PC-9 (cell line): ENCODE results near the gene CDH12. TPM values are rescaled to one million over a fixed set of nuclear protein-coding genes. Genes with fewer than 3 reads are reported as not detected.

ENCODE experiments used
- BruUV-seq: library from RNA; stranded (reverse); fragments of 400-500 nt; replicated peaks from 2 replicates; lab custom pipeline; 2021; lab: Mats Ljungman, UMichigan
- CTCF ChIA-PET: fragments of 300-600 bp; sonication (Branson Sonifier 250); formaldehyde crosslinking; loops from one replicate; lab custom pipeline; 2022; ENCODE audit warnings: antibody characterized with exemption; lab: Charles Lee
- POLR2A ChIA-PET: fragments of 300-600 bp; sonication (Branson Sonifier 250); formaldehyde crosslinking; loops from one replicate; lab custom pipeline; 2022; ENCODE audit warnings: antibody characterized with exemption; ENCODE audit not compliant: unreplicated experiment; lab: Charles Lee
- DNase-seq, 2 experiments: peaks; one replicate each; pipeline versions ENCODE4 v3.0.0 to v3.0.0-alpha.2; 2015 to 2022; ENCODE audit warnings: mixed read lengths in 1 of 2
- H2AFZ ChIP-seq: fragments of 200-600 bp; sonication (generic); 2 replicates; pipeline ENCODE4 v1.8.1; 2017; ENCODE audit warnings: antibody characterized with exemption
- H3F3A ChIP-seq: fragments of 200-600 bp; sonication (generic); 2 replicates; pipeline ENCODE4 v1.8.1; 2017; ENCODE audit warnings: antibody characterized with exemption, mild to moderate bottlenecking, low read depth; ENCODE audit not compliant: insufficient read depth
- H3K27ac ChIP-seq: fragments of 200-600 bp; sonication (generic); 2 replicates; pipeline ENCODE4 v1.6.1; 2016; ENCODE audit warnings: mixed run types
- H3K27me3 ChIP-seq: fragments of 200-600 bp; sonication (generic); 2 replicates; pipeline ENCODE4 v1.6.1; 2016; ENCODE audit warnings: low read depth, mixed run types; ENCODE audit not compliant: insufficient read depth
- H3K36me3 ChIP-seq: fragments of 200-600 bp; sonication (generic); 2 replicates; pipeline ENCODE4 v1.6.1; 2016; ENCODE audit warnings: low read depth, mixed run types
- H3K4me1 ChIP-seq: fragments of 200-600 bp; sonication (generic); replicated peaks from 2 replicates; pipeline ENCODE4 v1.6.1; 2016; ENCODE audit warnings: mixed run types; ENCODE audit not compliant: insufficient read depth
- H3K4me2 ChIP-seq: fragments of 200-600 bp; sonication (generic); 2 replicates; pipeline ENCODE4 v1.6.1; 2017; ENCODE audit warnings: mixed run types
- H3K4me3 ChIP-seq: fragments of 200-600 bp; sonication (generic); 2 replicates; pipeline ENCODE4 v1.6.1; 2016; ENCODE audit warnings: mixed run types
- H3K79me2 ChIP-seq: fragments of 200-600 bp; sonication (generic); 2 replicates; pipeline ENCODE4 v1.6.1; 2017; ENCODE audit warnings: low read depth, mixed run types
- H3K9me2 ChIP-seq: fragments of 200-600 bp; sonication (generic); 2 replicates; pipeline ENCODE4 v1.8.1; 2017; ENCODE audit warnings: mild to moderate bottlenecking; ENCODE audit not compliant: insufficient read depth
- H3K9me3 ChIP-seq: fragments of 200-600 bp; sonication (generic); 2 replicates; pipeline ENCODE4 v1.8.1; 2016; ENCODE audit warnings: low read depth; ENCODE audit not compliant: insufficient read depth
- H4K20me1 ChIP-seq: fragments of 200-600 bp; sonication (generic); 2 replicates; pipeline ENCODE4 v1.8.1; 2017; ENCODE audit not compliant: insufficient read depth
- CTCF ChIP-seq: fragments of 200-600 bp; sonication (generic); conservative IDR thresholded peaks from 2 replicates; pipeline ENCODE4 v1.6.1; 2017; ENCODE audit warnings: mixed run types, antibody characterized with exemption, mild to moderate bottlenecking, moderate library complexity
- EZH2 ChIP-seq: fragments of 200-600 bp; sonication (generic); IDR thresholded peaks from 2 replicates; pipeline ENCODE4 v1.8.0; 2017; ENCODE audit warnings: antibody characterized with exemption, low read depth
- intact Hi-C: fragments of 100-400 bp; cut with micrococcal nuclease; formaldehyde crosslinking; loops from one replicate; pipeline ENCODE4 v1.10.0; 2022; ENCODE audit not compliant: unreplicated experiment
- total RNA-seq: library from RNA; stranded (reverse); gene quantifications from 2 replicates; pipeline ENCODE4 v1.2.3, GENCODE V29; 2021

CDH12 gene
- total RNA-seq, 1 experiment from 2014 or later, result not detected

- ChIA-PET POLR2A (no interaction called here), CTCF (no interaction called here)
- H2AFZ ChIP-seq, result no peak overlapping the region
- H4K20me1 ChIP-seq, result no peaks in the 10 kb centered on the region
- H3K79me2 ChIP-seq, result no peaks in the 10 kb centered on the region
- no peak overlapping the region for H3K4me3 ChIP-seq
- intact Hi-C loops, result no loop called here
- H3K9me3 ChIP-seq, result no peaks in the 10 kb centered on the region
- no peaks in the 10 kb centered on the region for H3K36me3 ChIP-seq
- no TSS peak for BruUV-seq
- no peaks in the 10 kb centered on the region for H3K27me3 ChIP-seq
- H3K9me2 ChIP-seq, result no peaks in the 10 kb centered on the region
- no peak overlapping the region for H3K4me2 ChIP-seq
- no peaks in the 10 kb centered on the region for H3K4me1 ChIP-seq
- TF ChIP-seq CTCF (no peak), EZH2 (no peak)
- no peaks in the 10 kb centered on the region for H3F3A ChIP-seq
- H3K27ac ChIP-seq, result no peak overlapping the region
- no peak for DNase-seq
Measured at GRCh38 chr5:22431406-22431805, 421.7 kb downstream of the CDH12 start.

- TF ChIP-seq CTCF (no peak), EZH2 (no peak)
- H4K20me1 ChIP-seq, result no peaks in the 10 kb centered on the region
- no peak overlapping the region for H3K4me3 ChIP-seq
- no peak overlapping the region for H3K4me2 ChIP-seq
- no peak for DNase-seq
- H3K9me2 ChIP-seq, result no peaks in the 10 kb centered on the region
- H3K27me3 ChIP-seq, result no peaks in the 10 kb centered on the region
- POLR2A ChIA-PET, result no interaction called here
- CTCF ChIA-PET, result no interaction called here
- intact Hi-C loops, result no loop called here
- no peak overlapping the region for H2AFZ ChIP-seq
- H3K4me1 ChIP-seq, result no peaks in the 10 kb centered on the region
- H3K79me2 ChIP-seq, result no peaks in the 10 kb centered on the region
- no TSS peak for BruUV-seq
- H3K9me3 ChIP-seq, result no peaks in the 10 kb centered on the region
- H3K27ac ChIP-seq, result no peak overlapping the region
- H3K36me3 ChIP-seq, result no peaks in the 10 kb centered on the region
- H3F3A ChIP-seq, result no peaks in the 10 kb centered on the region
Measured at GRCh38 chr5:22411554-22412349, 441.4 kb downstream of the CDH12 start.

GRCh38 chr5:22391956-22392355 lies 461.2 kb downstream of the CDH12 start:
- ChIA-PET CTCF (no interaction called here), POLR2A (no interaction called here)
- no peaks in the 10 kb centered on the region for H3K9me2 ChIP-seq
- DNase-seq, result no peak
- intact Hi-C loops, result no loop called here
- H3K4me2 ChIP-seq, result no peak overlapping the region
- no peak overlapping the region for H2AFZ ChIP-seq
- H3F3A ChIP-seq, result no peaks in the 10 kb centered on the region
- no peaks in the 10 kb centered on the region for H3K27me3 ChIP-seq
- no peaks in the 10 kb centered on the region for H3K4me1 ChIP-seq
- BruUV-seq, result no TSS peak
- no peaks in the 10 kb centered on the region for H3K9me3 ChIP-seq
- no peaks in the 10 kb centered on the region for H4K20me1 ChIP-seq
- H3K79me2 ChIP-seq, result no peaks in the 10 kb centered on the region
- no peak overlapping the region for H3K27ac ChIP-seq
- H3K36me3 ChIP-seq, result no peaks in the 10 kb centered on the region
- TF ChIP-seq CTCF (no peak), EZH2 (no peak)
- H3K4me3 ChIP-seq, result no peak overlapping the region
